ENCODE measurements around the gene KIAA1328.
"Not testable (repeated sequence)": the region's sequence is repeated elsewhere in the genome, so short reads cannot be mapped to it uniquely, and the experiment has no call there.

The KIAA1328 gene

DNA sequence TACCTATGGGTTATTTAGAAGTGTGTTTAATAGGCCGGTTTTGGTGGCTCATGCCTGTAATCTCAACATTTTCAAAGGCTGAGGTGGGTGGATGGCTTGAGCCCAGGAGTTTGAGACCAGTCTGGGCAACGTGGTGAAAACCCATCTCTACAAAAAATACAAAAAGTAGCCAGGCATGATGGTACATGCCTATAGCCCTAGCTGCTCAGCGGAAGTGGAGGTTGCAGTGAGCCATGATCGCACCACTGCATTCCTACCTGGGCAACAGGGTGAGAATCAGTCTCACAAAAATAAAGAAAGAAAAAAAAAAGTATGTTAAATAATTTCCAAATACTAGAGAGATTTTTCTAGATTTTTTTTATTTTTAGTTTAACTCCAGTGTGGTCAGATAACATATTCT is 316.0 kb downstream of the KIAA1328 start:
- no peak for DNase-seq (ENCODE audit: low read depth in 2 of 2)

DNA sequence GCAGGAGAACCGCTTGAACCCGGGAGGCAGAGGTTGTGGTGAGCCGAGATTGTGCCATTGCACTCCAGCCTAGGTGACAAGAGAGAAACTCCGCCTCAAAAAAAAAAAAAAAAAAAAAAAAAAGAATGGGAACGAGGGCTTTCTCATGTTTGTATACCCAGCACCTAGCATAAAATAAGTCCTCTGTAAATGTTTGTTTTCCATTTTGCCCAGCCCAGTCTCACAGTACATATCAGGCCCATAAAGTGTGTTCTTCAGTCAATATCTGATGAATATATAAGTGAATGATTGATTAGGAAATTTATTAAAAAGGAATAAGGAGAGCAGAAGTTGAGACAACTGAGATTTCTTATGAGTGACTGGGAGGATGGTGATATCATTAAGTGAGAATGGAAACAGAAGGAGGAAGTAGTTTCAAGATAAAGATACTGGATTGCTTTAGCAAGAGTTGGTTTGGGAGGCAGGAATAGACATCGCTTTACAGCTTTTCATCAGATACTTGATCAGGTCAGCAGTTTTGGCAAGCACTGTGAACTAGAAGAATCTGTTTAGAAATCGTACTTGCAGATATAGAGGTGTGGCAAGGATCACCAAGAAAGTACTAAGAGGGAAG is 327.5 kb downstream of the KIAA1328 start:
- DNase-seq (ENCODE audit: low read depth in 2 of 2): no peak

DNA sequence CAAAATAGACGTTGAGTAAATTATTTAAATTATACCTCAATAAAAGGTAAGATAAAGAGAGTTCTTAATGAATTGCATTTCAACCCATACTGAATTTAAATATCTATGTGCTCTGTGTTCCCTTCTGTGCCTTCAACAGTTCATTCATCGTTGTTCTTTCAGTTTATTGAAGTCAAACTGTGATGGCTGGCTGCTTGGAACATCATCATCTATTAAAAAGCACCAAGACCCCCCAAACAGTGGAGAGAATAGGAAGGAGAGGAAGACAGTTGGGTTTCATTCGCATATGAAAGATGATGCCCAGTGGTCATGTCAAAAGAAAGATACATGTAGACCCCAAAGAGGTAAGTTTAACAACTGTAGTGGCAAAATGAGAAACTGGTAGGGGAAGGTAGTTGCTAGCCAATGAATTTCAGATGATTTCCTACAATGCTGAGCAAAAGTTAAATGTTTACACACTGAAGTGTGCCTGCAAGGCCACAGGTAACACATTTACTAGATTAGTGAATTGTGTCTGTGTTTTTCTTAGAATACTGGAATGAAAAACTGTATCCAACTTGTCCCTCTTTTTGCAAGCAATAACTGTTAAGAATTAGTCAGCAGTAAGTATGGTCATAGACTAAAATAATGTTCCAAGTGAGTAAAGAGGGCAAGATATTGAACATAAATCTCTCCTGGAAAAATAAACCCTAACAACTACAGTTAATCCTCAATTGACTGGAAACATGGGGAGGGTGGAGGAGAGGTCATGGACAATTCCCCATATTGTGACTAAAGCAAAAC is 331.3 kb downstream of the KIAA1328 start:
- no peak for DNase-seq (ENCODE audit: low read depth in 2 of 2)

DNA sequence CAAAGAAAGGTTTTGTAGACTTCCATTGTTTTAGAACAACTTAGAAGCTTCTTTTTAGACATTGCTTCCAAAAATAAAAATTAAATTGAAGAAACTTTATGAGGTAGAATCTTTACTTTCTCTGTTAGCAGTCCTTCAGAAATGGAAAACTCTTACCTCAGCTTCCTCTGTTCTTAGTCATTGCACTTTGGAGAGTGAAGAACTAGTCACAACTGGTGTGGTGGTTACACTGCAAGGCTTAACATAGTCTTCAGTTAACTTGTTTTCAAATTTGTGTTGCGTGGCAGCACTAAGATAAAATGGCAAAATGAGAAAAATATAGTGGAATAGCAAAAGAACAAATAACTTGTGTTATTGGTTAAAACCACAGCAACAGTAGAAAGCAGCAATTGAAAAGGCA is 332.6 kb downstream of the KIAA1328 start:
- no peak for DNase-seq (ENCODE audit: low read depth in 2 of 2)

DNA sequence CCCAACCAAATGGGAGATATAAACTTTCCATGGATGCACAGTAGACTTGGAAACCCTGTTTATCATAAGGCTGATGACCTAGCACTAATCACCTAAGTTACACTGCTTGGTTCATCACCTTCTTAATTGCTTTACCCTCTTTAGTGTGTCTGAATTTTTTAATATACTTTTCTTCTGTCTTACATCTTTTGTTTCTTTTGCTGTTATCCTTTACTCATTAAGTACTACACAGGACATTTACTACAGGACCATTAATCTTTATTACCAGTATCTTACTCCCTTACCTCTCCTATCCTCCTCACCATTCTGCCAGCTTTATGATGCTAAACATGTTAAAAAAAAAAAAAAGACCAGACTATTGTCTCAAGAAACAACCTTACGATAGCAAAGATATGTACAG is 333.6 kb downstream of the KIAA1328 start:
- DNase-seq (ENCODE audit: low read depth in 2 of 2): no peak

DNA sequence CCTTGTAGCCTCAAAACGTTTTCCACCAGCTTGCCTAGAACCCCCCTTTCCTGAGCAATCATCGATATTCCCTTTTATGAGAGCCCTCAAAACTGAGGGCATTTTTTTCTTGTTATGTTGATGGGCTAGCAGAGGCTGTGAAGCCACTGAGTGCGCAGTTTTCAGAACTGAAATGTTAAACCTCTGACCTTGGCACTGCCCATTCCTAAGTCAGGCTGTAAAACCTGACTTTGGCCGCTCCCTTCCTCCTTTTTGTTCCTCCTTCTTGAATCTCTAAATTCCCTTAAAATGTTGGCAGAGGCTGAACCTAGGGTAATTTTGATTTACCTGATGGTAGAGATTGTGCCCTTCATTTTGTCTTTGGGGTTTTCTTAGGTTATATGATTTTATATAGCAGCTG is 334.2 kb downstream of the KIAA1328 start:
- DNase-seq (ENCODE audit: low read depth in 2 of 2): no peak

DNA sequence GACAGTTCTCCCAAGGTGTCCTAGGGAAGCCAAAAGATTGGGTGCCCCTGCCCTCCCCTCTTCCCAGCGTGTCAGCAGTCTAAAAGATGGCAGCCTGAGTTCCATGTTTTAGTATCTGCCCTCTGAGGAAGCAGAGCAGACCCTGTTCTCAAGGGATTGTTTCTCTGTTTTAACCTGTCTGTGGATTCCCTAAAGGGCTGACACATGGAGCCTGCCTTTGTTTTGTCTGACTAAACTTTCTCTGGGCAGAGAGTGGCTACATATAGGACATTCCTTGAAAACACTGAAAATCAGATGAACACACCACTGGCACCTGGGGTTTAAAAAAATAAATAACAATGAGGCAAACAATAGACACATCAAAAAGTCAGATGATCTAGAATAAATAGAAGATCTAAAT is 337.6 kb downstream of the KIAA1328 start:
- DNase-seq (ENCODE audit: low read depth in 2 of 2): no peak

DNA sequence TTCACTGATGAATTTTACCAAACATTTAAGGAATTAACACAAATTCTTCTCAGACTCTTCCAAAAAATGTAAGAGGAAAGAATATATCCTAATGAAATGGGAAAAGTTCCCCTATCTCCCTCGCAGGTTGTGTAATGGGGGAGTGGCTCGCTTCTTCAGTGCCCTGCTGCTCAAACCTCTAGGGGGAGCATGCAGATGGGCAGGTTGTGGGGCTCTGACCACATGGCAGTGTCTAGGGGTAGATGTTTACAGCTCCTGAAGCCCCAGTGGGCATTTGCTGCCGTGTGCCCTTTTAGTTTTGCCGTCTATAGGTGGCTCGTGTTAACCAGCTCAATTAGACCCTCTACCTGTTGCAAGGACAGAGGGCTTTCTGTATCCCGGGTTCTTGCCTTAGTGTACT is 338.0 kb downstream of the KIAA1328 start:
- not testable (repeated sequence) for DNase-seq (ENCODE audit: low read depth in 2 of 2)

DNA sequence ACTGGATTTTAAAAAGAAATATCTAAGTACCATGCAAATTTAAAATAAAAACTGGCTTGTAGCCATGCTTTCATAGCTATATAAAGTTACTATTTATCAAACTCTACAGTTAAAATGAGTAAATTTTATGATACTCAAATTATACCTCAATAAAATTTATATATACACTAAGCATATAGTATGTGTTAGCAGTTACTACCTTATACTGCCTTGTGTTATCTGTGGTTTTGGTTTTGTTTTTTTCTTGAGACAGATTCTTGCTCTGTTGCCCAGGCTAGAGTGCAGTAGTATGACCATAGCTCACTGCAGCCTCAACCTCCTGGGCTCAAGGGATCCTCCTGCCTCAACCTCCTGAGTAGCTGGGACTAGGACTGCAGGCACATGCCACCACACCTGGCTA is 342.1 kb downstream of the KIAA1328 start:
- DNase-seq (ENCODE audit: low read depth in 2 of 2): no peak

DNA sequence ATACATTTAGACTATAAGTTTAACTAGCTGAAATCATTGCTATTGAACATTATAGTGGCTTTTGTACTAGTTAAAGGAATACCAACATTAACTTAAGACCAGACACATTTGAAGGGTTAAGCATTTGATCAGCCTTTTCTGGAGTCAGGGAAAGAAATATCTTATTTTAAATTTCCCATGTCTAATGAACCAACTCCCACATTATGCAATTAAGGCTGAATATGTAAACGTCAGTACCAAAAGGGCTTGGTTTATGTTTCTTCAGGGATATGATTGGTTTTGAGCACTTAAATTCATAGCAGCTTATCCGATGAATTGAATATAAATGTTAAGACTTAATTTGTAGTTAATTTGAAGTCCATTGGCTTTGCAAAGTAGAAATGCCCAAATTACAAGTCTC is 344.5 kb downstream of the KIAA1328 start:
- no peak for DNase-seq (ENCODE audit: low read depth in 2 of 2)

DNA sequence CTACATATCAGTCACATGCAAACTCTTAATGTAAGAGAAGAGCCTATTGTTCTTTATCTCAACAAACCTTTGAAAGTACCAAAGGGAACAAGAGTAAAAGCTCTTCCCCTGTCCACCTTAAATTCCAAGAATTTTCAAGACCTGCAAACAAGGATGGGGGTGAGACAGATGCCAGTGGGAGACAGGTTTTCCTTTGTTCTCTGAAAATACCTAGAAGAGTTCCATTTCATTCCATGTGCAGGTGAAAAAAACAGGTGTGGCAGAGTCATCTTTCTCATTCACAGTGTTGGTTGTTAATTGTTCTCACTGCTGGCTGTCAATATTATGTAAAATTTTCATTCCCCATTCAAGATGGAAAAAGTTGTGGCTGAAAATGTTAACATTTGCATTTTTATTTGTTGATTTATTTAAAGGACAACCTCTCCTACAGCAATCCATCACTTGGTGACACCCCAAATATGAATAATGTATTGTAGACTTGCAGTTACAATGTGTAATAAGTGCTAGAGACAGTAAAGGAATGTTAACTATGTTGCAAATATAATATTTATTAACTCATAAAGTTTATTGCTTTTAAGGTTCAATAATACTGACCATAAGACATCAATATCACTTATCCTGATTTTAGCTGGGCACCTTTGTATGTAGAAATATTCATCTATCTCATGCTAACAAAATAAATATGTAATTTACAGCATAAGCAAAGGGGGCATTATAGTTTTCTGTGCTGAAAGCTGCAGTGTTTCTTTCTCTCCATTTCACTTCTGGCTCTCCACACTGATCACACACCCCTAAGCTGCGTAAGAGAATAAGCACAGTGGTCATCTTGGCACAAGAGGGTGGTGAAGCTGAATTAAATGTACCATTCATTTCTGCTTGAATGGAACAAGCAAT is 347.0 kb downstream of the KIAA1328 start:
- no peak for DNase-seq (ENCODE audit: low read depth in 2 of 2)

DNA sequence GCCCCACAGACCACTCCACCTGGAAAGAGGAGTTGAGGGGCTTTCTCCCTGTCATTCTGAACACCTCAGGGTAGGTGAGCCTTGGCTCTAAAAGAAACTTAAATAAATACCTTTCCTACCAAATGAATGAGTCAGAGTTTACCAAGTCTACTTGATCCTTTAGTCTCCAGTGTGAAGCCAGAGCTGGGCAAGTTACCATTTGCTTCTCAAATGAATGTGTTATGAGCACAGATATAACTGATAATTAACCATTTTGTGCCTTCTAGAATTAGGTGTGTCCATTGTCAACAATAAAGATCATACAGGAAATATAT is 347.7 kb downstream of the KIAA1328 start:
- no peak for DNase-seq (ENCODE audit: low read depth in 2 of 2)

DNA sequence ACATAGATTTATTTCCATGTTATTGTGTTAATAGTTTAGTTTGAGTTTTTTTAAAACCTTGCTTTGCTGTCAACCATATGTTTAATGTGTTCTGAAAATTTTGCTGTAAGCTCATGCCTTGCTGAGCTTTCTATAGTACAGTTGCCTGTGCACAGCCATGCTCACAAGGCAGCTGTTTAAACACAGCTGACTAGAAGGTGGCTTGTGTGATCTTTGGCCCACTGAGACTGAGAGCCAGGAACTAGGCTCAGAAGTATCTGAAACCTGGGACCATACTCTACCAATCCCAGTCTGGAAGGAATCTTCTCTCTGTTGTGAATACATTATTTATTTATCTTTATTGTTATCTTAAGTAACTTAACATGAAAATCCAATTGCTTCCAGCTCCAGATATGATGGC is 350.5 kb downstream of the KIAA1328 start:
- DNase-seq (ENCODE audit: low read depth in 2 of 2): no peak

DNA sequence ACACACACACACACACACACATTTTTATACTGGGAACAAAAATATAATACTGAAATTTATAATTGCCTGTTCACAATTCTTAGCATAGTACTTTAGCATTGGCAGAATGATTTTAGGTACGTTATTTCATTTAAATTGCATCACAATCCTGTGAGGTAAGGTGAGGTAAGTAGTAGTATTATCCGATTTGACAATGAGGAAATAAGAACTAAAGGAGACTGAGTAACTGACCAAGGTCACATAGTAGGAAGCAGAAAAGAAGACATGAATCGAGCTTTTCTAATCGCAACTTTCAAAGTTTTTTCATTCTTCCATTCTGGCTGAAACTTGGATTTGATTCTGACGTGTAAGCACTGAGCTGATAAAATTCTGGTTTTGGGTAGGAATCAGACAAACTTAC is 351.2 kb downstream of the KIAA1328 start:
- no peak for DNase-seq (ENCODE audit: low read depth in 2 of 2)

DNA sequence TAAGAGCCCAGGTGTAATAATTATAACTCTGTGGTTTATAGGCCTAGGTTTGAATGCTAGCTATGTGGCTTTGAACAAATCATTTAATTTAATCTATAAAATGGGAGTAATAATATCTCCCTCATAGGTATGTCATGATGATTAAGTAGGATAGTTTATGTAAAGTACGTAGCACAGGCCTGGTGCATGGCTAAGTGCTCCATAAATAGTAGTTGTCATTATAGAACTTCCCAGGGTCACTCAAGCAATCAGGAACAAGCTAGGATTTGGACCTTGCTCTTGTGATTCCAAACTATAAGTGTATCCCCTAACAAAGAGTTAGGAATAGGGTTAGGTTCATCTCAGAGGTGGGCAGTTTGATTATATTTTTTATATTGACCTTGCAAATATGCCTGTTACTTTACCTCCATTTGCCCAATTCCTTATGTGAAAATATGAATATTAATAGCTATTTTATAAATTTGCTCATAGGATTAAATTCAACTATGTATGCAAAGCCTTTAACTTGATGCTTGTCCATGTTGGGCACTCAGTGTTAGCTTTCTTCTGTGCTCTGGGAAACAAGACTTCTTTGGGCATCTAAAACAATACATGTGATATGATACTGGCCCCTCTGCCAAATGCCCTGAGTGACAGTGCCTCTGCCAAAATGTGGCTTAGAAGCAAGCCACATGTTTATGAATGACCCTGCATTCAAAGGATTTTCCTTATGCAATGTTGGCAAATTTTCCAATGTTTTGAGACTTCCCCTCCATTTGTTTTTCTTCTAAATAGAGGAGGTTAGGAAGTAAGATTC is 353.6 kb downstream of the KIAA1328 start:
- DNase-seq (ENCODE audit: low read depth in 2 of 2): no peak

DNA sequence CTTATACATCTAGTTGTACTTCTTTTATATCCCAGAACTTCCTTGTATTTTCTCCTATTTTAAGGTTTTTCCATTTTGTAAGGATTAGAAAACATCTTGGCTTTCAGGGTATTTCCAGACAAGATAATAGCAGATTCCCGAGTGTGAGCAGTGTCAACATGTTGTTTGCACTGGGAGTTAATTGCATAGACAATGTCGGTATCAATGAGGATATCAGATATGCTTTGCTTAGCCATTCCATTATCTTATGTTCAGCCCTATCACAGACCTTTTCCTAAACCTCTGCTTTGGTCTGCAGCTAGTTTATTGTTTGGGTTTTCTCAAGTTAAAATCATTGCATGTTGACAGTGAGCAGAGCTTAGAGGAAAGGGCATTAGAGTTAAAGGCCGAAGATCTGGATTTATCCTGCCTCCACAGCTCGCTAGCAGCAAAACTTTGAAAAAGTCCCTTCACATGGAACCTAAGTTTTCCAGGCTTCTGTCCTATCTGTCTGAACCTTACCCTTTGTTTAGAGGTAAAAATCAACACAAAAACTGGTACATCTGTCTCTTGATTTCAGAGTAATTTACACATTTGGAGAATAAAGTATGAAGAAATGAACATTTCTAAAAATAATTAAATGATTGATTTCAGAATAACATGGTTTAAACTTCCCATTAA is 355.4 kb downstream of the KIAA1328 start:
- no peak for DNase-seq (ENCODE audit: low read depth in 2 of 2)

DNA sequence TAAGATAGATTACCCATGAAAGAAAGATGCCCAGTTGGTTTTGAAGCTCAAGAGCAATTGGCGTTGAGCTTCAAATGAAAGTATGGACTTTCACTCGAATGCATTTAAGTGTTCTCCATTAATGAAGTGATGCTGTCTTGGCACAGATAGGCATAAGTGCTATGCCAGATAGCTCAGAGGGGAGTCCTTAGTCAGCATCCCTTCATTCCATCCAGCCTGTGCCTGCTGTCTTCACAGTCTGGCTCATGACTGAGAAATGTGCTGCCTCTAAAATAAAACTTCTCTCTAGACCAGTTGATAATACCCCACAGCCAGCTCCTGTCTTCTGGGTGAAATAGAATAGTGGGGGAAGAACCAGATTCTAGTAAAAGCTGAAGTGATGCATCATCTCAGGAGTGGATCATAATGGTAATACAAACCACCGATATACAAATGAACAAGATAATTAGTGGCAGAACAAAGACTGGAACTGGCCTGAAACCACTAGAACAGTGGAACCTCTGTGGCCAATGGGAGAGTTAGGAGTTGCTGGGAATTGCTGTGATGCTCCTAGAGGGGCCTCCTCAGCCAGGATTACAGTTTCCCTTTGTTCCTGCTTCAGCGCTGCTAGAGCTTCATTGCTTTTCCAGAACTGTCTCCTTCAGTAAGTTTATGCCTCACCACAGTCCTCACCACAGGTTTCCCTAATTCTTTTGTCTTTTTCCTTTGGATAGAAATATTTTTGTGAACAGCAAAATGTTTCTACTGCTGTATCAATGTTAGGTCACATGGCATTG is 359.3 kb downstream of the KIAA1328 start:
- DNase-seq (ENCODE audit: low read depth in 2 of 2): no peak

DNA sequence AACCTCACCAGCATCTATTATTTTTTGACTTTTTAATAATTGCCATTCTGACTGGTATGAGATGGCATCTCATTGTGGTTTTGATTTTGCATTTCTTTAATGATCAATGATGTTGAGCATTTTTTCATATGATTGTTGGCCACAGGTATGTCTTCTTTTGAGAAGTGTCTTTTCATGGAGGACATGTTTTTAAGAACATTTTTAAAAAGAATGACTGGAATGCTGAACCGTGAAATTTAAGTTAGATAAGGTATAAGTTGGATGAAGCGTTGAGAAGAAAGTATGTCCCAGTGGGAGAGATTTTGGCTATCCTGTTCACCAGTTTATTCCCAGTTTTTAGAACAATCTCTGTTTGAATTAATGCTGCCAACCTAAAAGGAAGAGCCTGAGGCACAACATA is 370.8 kb downstream of the KIAA1328 start:
- no peak for DNase-seq (ENCODE audit: low read depth in 2 of 2)

DNA sequence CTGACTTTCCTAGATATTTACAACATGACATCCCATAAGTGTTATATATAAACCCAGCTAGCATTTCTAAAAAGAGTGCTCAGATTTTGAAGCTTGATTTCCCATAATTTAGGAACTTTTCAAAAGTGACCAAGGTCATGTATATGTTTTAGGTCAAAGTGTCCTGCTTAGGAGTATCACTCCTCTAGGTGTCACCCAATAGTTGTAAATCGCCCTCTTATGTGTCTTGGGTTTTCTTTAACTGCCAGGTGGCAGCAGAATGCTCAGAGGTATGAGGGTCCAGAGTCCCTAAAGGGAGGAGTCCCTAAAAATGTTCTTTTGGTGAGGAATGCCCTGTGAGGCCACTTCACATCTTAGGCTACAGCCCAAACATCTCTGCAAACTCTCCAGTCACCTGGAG is 378.4 kb downstream of the KIAA1328 start:
- DNase-seq (ENCODE audit: low read depth in 2 of 2): no peak

DNA sequence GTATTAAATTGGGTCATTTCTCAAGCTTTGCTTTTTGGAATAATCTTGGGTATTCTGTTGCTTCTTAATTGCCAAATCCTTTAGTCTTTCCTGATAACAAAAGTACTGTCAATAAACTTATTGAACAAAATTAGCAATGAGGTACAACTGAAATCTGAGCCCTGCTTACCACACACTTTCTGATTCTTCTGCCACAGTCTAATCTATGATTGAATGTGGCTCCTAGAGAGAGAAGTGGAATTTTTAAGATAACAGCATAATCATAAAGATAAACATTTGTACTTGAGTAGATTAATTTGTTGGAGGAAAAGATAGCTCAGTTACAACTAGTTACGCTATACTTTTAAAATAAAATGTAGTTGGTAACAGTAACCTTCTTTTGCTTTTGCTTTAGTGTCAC is 381.9 kb downstream of the KIAA1328 start:
- DNase-seq (ENCODE audit: low read depth in 2 of 2): no peak

All from stimulated activated CD4-positive, alpha-beta T cell treated with anti-CD3 and anti-CD28 coated beads, Interleukin-12 subunit alpha, Interleukin-12 subunit beta, amount 100 ng/mL, for 24 hours (primary cell).